Fibroblast of mammary gland (primary cell): ENCODE measurements around the gene SYPL2.

Experiments used
- DNase-seq: peaks from one replicate; pipeline ENCODE4 v3.0.0-alpha.2; 2010; ENCODE audit warnings: low read depth
- H3K4me3 ChIP-seq: 2 replicates; pipeline ENCODE4 v1.5.1; 2011; ENCODE audit warnings: low read depth, mild to moderate bottlenecking, low read length, moderate library complexity; ENCODE audit not compliant: control insufficient read depth
- TF ChIP-seq, protein P1 (sequence below): conservative IDR thresholded peaks from 2 replicates; pipeline ENCODE4 v1.5.1; 2011; ENCODE audit warnings: low read depth, low read length, inconsistent platforms; ENCODE audit not compliant: control insufficient read depth, insufficient read depth

Gene SYPL2

DNA sequence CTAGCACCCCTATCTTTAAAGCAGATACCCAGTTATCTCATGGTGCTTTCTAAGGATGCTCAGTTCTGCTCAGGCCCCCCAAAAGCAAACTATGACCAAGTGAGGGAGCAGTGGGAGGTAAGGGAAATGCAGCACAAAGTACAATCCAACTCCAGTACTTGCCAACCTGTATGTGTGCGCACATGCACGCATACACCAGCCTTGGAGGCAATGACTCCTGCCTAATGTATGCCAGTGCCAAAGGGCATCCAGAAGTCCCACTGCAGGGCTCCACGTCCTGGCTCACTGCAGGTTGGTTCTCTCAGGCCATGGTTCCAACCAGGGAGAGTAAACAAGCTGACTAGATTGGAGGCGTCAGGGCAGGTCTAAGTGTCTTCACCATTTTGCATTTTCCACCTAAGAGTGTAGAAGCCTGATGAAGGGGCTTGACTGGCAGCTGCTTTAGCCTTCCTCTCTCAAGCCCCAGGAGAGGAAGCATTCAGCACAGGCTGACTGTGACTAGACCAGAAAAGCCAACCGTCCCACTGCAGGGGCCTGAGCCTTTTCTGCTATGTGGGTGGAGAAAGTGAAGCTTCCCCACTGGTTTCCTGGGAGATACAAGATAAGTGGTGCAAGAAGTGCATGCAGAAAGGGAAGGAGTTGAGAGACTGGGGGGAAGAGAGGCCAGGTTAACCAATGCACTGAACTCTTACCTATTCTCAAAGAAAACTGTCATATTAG, 35.5 kb downstream of the SYPL2 start:
- no peak for DNase-seq
- TF ChIP-seq, protein P1, sequence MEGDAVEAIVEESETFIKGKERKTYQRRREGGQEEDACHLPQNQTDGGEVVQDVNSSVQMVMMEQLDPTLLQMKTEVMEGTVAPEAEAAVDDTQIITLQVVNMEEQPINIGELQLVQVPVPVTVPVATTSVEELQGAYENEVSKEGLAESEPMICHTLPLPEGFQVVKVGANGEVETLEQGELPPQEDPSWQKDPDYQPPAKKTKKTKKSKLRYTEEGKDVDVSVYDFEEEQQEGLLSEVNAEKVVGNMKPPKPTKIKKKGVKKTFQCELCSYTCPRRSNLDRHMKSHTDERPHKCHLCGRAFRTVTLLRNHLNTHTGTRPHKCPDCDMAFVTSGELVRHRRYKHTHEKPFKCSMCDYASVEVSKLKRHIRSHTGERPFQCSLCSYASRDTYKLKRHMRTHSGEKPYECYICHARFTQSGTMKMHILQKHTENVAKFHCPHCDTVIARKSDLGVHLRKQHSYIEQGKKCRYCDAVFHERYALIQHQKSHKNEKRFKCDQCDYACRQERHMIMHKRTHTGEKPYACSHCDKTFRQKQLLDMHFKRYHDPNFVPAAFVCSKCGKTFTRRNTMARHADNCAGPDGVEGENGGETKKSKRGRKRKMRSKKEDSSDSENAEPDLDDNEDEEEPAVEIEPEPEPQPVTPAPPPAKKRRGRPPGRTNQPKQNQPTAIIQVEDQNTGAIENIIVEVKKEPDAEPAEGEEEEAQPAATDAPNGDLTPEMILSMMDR = no peak
- no peak overlapping the region for H3K4me3 ChIP-seq

DNA sequence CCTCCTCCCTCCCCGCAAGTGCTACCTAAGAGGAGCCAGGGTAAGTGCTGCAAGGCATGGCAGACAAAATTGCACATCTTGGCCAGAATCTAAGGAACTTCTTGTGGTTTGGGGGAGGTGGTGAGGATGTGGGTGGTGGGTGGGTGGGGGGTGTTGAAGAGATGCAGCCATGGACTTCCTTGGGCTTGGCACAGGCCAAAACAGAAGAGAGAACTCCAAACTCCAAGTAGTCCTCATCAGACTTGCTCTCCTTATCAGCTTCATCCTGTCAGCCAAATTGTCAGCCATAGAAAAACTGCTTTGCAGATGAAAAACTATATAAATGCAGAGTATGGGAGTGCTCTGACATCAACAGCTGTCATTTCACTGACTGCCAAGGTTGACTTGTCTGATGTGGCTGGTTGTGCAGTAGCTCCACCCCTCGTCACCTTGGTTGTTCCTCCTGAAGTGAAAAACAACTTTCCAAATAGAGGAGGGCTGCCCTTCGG, 36.1 kb downstream of the SYPL2 start:
- H3K4me3 ChIP-seq = no peak overlapping the region
- DNase-seq = no peak
- TF ChIP-seq, protein P1 = no peak

DNA sequence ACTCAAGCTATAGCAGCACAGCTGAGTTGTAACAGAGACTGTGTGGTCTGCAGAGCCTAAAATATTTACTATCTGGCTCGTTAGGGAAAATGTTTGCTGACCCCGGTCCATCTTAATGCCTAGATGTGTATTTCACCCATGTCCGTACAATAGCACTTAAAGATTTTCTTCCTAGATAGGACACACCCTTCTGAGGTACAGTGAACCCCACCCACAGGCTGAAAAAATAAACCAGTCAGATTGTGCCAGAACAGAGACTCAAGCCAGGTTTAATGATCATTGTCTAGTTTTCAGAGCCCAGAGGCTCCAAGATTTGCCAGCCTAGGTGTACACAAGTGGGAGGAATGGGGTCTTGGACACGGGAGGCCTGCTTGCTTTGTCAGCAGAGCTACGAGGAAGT, 37.6 kb downstream of the SYPL2 start:
- no peak overlapping the region for H3K4me3 ChIP-seq
- TF ChIP-seq, protein P1 = no peak
- no peak for DNase-seq

DNA sequence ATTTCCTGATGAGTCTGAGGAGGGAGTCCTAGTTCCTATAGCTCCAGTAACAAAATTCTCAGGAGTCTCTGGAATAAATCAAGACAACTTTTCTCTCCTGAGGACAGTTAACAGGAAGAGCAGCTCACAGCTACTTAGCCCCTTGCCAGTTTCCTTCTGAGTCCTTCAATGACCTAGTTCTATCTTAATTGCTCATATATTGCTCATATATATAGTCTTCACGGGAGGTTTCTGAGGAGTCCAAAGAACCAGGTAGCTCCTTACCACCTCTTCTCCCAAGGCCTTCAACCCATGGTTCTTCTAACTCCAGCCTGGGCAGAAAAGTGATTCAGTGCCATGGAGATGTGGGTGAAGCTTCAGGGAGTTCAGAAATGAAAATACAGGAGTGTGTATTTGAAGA, 38.6 kb downstream of the SYPL2 start:
- DNase-seq = no peak
- H3K4me3 ChIP-seq = no peak overlapping the region
- TF ChIP-seq, protein P1 = no peak

DNA sequence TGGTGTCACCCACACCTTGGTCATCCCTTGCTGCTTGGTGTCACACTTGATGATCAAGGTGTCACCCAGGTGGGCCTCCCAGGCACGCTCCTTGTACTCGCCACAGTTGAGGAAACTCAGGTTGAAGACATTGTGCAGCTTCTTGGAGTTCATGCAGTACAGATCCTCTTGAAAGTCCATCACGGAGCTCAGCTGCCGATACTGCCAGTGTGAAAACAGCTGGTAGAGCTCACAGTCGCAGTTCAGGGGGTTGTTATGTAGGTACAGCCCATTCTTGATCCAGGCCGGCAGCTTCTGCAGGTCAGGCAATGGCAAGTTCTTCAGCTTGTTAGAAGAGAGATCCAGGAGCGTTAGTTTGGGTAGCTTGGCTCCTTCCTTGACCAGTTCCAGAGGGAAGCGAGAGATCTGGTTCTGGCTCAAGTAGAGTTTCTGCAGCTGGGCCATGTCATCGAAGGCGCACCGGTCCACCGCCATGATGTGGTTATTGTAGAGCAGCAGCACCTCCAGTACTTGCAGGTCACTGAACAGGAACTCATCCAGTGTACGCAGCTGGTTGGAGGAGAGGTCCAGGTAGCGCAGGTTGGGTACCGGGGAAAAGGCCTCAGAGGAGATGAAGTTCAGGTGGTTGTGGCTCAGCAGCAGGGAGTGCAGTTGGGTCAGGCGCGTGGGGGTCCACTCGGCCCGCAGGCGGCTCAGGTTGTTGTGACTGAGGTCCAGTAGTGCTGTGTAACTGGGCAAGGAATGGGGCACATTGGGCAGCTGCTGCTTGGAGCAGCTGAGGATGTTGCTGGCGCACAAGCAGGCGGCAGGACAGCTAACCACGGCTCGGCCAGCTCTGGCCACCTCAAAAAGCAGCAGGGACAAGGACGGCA, 41.9 kb downstream of the SYPL2 start:
- H3K4me3 ChIP-seq = no peak overlapping the region
- TF ChIP-seq, protein P1 = no peak
- no peak for DNase-seq

DNA sequence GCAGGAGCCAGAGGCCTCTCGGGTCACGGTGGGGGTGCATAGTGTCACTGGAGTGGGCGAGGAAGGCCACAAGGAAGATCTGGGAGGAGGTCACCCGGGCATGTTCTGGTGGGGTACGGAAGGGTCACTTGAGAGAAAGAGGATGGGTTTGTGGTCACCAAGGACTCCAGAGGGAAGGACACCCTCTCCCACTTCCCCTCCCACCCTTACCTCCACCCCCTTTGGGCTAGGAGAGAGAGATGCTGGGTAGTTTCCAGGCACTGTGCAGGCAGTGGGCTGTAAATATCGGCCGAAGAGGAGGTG, 42.5 kb downstream of the SYPL2 start:
- TF ChIP-seq, protein P1 = no peak
- DNase-seq = no peak
- H3K4me3 ChIP-seq = no peak overlapping the region
